Measurements from ENCODE around the gene PPP4R1.

- TF ChIP-seq CTCF (IDR thresholded peaks at IDR 0.05; ENCODE audit: insufficient read depth, low read length) (no peak), SPI1 (IDR thresholded peaks at IDR 0.05; ENCODE audit: borderline replicate concordance, low read depth) (no peak), POLR2AphosphoS5 (IDR thresholded peaks at IDR 0.05; ENCODE audit: low read depth) (no peak)
Observed at GRCh38 chr18:9609190-9609589, 5.2 kb downstream of the PPP4R1 start.

Measured in HL-60 (cell line).